GM12878 (cell line): ENCODE measurements around the gene HJV. TPM values are rescaled to one million over a fixed set of nuclear protein-coding genes. Genes with fewer than 3 reads are reported as not detected.

Experiments
- BCL3 ChIP-seq: IDR thresholded peaks from 2 replicates; pipeline ENCODE4 v1.6.1; 2011; ENCODE audit warnings: borderline replicate concordance, low read depth, mild to moderate bottlenecking, moderate library complexity, low read length; ENCODE audit not compliant: insufficient read depth, poor library complexity, severe bottlenecking
- CREM ChIP-seq: IDR thresholded peaks from 2 replicates; pipeline ENCODE4 v1.6.1; 2014; ENCODE audit warnings: antibody characterized with exemption, low read depth
- MEF2B ChIP-seq: fragments of 450-650 bp; IDR thresholded peaks from 2 replicates; pipeline ENCODE4 v1.6.1; 2018; ENCODE audit warnings: mild to moderate bottlenecking, moderate library complexity; ENCODE audit not compliant: partially characterized antibody, poor library complexity, severe bottlenecking
- MXI1 ChIP-seq: fragments of 150-350 bp; IDR thresholded peaks from 2 replicates; pipeline ENCODE4 v1.6.1; 2011; ENCODE audit warnings: low read depth, mild to moderate bottlenecking, inconsistent platforms, low read length, improper control_type of control experiment
- MYB ChIP-seq: fragments of 150-350 bp; IDR thresholded peaks from 2 replicates; pipeline ENCODE4 v1.6.1; 2014; ENCODE audit warnings: mild to moderate bottlenecking, low read depth, low read length, borderline replicate concordance
- NFYA ChIP-seq: IDR thresholded peaks from 2 replicates; pipeline ENCODE4 v1.6.1; 2011; ENCODE audit warnings: low read depth, mild to moderate bottlenecking, low read length, improper control_type of control experiment, borderline replicate concordance
- polyA plus RNA-seq, 11 experiments: library from polyadenylated mRNA; depleted of rRNA in 4 of 11; unstranded in 6 of 11; stranded (reverse) in 5 of 11; fragments of >200 nt; fragmentation: Nextera tagmentation in 4 of 11; fragmentation: Illumina TruSeq in 1 of 11; extraction: Ambion mirVana in 4 of 11; extraction: Trizol in 1 of 11; gene quantifications; 1 replicate in 1 of 11; 2 replicates in 10 of 11; pipeline versions ENCODE4 v1.2.1 to v1.2.3, GENCODE V29; 2011 to 2016; ENCODE audit warnings: inconsistent platforms in 2 of 11, missing spikeins in 2 of 11, low read depth in 1 of 11
- total RNA-seq, 4 experiments: library from RNA; depleted of rRNA in 3 of 4; stranded (reverse); fragments of >200 nt in 3 of 4; fragmentation: Illumina TruSeq in 1 of 4; extraction: Trizol in 1 of 4; gene quantifications; 2 replicates each; pipeline versions ENCODE4 v1.2.1 to v1.2.3, GENCODE V29; 2013 to 2021
- TF ChIP-seq, protein P1 (sequence below): fragments of 450-650 bp; formaldehyde crosslinking; IDR thresholded peaks from 2 replicates; pipeline ENCODE4 v1.4.0; 2022; ENCODE audit warnings: mild to moderate bottlenecking, moderate library complexity

HJV gene
- total and polyA plus RNA-seq, 10 of the 15 experiments (the other 5 are each of a cell fraction or from before 2014, with no cell fraction given): not detected

DNA sequence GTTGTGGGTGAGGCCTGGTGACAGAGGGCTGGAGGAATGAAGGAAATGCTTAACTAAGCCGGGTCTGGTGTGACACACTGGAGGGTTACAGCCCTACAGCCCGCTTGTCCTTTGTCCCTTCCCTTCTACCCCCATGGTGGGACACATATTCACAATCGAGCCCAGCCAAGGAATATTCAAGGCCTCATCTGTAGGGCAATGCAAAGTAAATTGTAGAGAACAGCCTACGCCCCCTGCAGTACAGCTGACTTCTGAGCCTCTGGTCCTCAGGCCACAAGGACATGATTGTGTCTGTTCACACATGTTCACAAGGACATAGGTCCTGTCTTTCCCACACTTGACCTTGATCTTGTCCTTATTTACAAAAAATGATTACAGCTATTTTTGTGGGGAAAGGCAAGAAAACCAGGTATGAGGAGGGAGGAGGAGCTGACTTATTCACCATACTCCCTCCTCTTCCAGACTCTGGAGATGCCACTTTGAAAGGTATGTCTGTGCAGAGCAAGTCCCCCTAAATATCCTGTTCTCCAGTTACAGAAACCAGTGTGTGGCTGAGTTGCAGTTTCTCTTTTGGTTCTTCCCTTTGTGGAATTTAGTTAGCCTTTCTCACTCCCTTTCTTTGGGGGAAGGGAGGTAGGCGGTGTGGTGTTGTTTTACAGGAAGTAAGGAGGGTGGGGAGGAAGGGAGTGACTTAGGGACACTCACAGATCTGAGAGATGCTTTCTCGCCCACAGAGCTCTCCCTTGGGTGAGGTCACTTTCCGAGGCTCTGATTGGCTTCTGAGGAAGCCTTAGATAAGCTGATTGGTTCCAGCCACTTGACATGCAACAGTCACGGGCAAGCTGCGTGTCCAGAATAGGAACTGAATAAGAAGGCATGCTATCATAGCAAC, 42.4 kb downstream of the HJV start (continued):
- TF ChIP-seq, protein P1, sequence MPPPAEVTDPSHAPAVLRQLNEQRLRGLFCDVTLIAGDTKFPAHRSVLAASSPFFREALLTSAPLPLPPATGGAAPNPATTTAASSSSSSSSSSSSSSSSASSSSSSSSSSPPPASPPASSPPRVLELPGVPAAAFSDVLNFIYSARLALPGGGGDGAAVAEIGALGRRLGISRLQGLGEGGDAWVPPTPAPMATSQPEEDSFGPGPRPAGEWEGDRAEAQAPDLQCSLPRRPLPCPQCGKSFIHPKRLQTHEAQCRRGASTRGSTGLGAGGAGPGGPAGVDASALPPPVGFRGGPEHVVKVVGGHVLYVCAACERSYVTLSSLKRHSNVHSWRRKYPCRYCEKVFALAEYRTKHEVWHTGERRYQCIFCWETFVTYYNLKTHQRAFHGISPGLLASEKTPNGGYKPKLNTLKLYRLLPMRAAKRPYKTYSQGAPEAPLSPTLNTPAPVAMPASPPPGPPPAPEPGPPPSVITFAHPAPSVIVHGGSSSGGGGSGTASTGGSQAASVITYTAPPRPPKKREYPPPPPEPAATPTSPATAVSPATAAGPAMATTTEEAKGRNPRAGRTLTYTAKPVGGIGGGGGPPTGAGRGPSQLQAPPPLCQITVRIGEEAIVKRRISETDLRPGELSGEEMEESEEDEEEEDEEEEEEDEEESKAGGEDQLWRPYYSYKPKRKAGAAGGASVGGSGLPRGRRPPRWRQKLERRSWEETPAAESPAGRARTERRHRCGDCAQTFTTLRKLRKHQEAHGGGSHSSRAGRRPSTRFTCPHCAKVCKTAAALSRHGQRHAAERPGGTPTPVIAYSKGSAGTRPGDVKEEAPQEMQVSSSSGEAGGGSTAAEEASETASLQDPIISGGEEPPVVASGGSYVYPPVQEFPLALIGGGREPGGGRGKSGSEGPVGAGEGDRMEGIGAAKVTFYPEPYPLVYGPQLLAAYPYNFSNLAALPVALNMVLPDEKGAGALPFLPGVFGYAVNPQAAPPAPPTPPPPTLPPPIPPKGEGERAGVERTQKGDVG (CRISPR knock-in tag): no peak; the same call in 1 of the 2 replicates
- TF ChIP-seq CREM: peak; percentile 60
- TF ChIP-seq NFYA: no peak
- TF ChIP-seq MXI1: peak; percentile 67; the same call in 1 of the 2 replicates
- peak; percentile 14 for TF ChIP-seq BCL3
- no peak for TF ChIP-seq MYB
- peak; percentile 64 for TF ChIP-seq MEF2B
